ENCODE data around the gene COX19.

COX19 gene

DNA sequence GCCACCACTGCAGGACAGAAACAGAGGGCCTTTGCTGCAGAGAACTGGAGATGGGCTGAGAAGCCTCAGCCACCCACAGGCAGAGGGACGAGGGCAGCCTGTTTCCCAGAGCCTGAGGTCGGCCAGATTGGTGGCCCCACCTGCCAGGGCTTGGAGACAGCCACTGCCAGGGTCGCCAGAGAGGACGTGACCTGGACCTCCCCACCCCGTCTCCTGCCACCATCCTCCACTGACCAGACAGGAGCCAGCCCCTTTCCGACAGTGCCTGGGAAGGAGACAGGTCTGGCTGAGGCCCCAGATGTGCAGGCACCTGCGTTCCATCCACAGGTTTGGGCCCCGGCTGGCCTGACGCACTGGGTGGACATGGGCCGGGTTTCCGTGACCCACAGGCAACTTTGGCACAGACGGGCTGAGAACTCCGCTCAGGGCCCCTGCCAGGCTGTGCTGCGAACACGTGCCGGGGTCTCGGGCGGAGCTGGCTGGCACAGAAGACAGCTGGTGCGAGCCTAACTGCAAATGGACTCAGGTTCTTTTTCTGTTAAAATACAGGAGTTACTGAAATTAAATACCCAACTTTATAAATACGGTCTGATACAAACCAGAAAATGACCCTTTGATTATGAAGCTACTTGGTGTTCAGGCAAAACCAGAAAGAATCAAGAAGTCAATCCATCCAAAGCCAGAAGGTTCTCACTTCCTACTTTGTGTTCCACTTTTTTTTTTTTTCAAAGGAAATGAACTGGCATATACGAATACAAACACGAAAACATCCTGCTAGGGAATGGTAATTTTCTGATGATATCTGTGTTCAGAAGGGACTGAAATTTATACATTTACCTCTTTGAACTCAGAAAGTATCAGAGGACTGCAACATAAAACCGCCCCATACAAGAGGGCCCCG is 6.9 kb downstream of the COX19 start:
- H3K4me3 ChIP-seq (ENCODE audit: low read depth, low read length) = no peak overlapping the region
- no peak for DNase-seq (ENCODE audit: low read depth)
- TF ChIP-seq CTCF (IDR thresholded peaks at IDR 0.05; ENCODE audit: control insufficient read depth, extremely low read depth, insufficient read depth) = no peak

GRCh38 chr7:967361-968082 is 7.8 kb downstream of the COX19 start:
- no peak overlapping the region for H3K4me3 ChIP-seq (ENCODE audit: low read depth, low read length)
- no peak for TF ChIP-seq CTCF (IDR thresholded peaks at IDR 0.05; ENCODE audit: control insufficient read depth, extremely low read depth, insufficient read depth)
- no peak for DNase-seq (ENCODE audit: low read depth)

DNA sequence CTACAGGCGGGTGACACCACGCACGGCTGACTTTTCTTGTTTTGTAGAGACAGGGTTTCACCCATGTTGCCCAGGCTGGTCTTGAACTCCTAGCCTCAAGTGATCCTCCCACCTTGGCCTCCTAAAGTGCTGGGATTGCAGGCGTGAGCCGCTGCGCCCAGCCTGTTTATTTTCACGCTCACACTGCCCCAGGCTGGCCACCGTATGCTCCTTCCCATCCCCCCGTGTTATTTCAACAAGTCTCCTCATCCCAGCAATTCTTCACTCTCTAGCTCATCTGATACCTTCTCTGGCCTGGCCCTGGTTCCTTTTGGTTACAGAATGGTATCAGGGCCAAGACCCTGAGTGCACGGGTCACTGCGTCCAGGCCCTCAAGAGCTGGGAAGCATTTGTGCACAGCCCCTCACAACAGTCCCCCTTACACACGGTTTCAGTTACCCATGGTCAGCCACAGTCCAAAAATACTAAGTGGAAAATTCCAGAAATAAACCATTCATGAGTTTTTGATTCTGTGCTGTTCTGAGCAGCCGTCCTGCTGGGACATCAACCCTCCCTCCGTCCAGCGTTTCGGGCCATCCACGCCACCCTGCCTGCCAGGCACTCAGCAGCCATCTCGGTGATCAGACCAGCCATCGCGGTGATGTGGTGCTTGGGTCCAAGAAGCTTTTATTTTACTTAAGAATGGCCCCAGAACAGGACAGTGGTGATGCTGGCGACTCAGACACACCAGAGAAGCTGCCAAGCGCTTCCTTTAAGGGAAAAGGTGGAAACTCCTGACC is 8.9 kb downstream of the COX19 start:
- H3K4me3 ChIP-seq (ENCODE audit: low read depth, low read length) = no peak overlapping the region
- no peak for TF ChIP-seq CTCF (IDR thresholded peaks at IDR 0.05; ENCODE audit: control insufficient read depth, extremely low read depth, insufficient read depth)
- DNase-seq (ENCODE audit: low read depth) = no peak

DNA sequence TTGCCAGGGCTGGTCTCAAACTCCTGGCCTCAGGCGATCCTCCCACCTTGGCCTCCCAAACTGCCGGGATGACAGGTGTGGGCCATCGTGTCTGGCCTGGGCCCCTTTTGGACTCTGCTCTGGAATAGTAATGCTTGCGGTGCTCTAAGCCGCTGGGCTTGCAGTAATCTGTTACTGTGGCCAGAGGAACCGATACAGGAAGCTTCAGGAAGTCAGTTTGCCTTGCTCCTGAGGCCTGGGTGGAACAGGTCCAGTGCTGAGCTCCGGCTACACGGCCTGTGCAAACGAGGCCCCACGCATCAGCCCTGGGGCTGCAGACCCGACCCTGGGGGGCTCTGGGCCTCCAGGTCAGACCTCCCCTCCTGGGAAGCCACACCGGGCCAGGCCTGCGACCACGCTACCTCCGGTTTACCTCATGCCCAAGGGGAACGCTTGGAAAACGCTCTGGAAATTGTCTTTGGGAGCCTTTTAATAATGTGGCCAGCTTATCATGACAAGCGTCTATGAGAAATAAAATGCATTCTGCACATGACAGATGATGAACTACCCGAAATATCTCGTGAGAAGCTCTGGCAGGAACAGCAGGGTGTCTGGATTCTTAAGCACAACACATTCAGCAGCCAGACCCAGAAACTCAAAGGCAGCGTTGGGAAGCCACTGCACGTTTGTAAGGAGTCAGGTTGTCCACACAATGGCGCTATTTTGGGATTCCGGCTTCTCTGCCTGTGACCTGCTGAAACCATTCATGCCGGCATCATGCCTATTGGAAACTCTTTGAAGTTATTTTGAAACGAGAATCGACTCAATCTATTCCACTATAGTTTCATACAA is 10.7 kb downstream of the COX19 start:
- no peak for DNase-seq (ENCODE audit: low read depth)
- TF ChIP-seq CTCF (IDR thresholded peaks at IDR 0.05; ENCODE audit: control insufficient read depth, extremely low read depth, insufficient read depth) = peak; percentile 19; the same call in 1 of the 2 replicates
- H3K4me3 ChIP-seq (ENCODE audit: low read depth, low read length) = no peak overlapping the region

GRCh38 chr7:963236-964078 is 11.9 kb downstream of the COX19 start:
- no peak for TF ChIP-seq CTCF (IDR thresholded peaks at IDR 0.05; ENCODE audit: control insufficient read depth, extremely low read depth, insufficient read depth)
- no peak for DNase-seq (ENCODE audit: low read depth)
- H3K4me3 ChIP-seq (ENCODE audit: low read depth, low read length) = no peak overlapping the region
